Endothelial cell (in vitro differentiated cells): Measurements from ENCODE around the gene PEX11A. TPM values are rescaled to one million over a fixed set of nuclear protein-coding genes. Genes with fewer than 3 reads are reported as not detected.
A peak's percentile ranks its signal among the peaks of the same experiment; 100 is the strongest.

Source experiments
- DNase-seq: peaks from one replicate; pipeline ENCODE4 v3.0.0; 2021; ENCODE audit warnings: low spot score
- H3K27ac Mint-ChIP-seq: one replicate; pipeline ENCODE4 v1.8.0; 2021; ENCODE audit warnings: mixed read lengths, inconsistent platforms; ENCODE audit not compliant: unreplicated experiment
- H3K27me3 Mint-ChIP-seq: one replicate; pipeline ENCODE4 v1.8.0; 2021; ENCODE audit warnings: mild to moderate bottlenecking, moderate library complexity, mixed read lengths, inconsistent platforms; ENCODE audit not compliant: unreplicated experiment
- H3K36me3 Mint-ChIP-seq: one replicate; pipeline ENCODE4 v1.8.0; 2021; ENCODE audit warnings: mild to moderate bottlenecking, low read depth, mixed read lengths, inconsistent platforms; ENCODE audit not compliant: unreplicated experiment
- H3K4me1 Mint-ChIP-seq: one replicate; pipeline ENCODE4 v1.8.0; 2021; ENCODE audit warnings: mild to moderate bottlenecking, mixed read lengths, inconsistent platforms; ENCODE audit not compliant: unreplicated experiment
- H3K4me3 Mint-ChIP-seq: one replicate; pipeline ENCODE4 v1.8.0; 2021; ENCODE audit warnings: mild to moderate bottlenecking, mixed read lengths, inconsistent platforms; ENCODE audit not compliant: unreplicated experiment
- H3K9me3 Mint-ChIP-seq: one replicate; pipeline ENCODE4 v1.8.0; 2021; ENCODE audit warnings: mixed read lengths, inconsistent platforms; ENCODE audit not compliant: unreplicated experiment
- total RNA-seq: library from RNA; stranded (reverse); fragmentation: NEBNext Ultra II Directional; extraction: Animal tissue kit (Norgen Biotek cat#: 25700); gene quantifications from one replicate; pipeline ENCODE4 v1.2.1, GENCODE V29; 2021; ENCODE audit not compliant: unreplicated experiment
- TF ChIP-seq, protein P1 (sequence below): fragments of 200-600 bp; sonication (generic); IDR thresholded peaks from one replicate; pipeline ENCODE4 v1.5.0; 2021; ENCODE audit warnings: antibody characterized with exemption; ENCODE audit not compliant: unreplicated experiment

Gene PEX11A
- total RNA-seq, 1 donor from 2014 or later: 4.5 TPM

GRCh38 chr15:89673165-89673512 lies 17.4 kb downstream of the PEX11A start:
- peak; percentile 81 for DNase-seq
- Mint-ChIP-seq H3K27ac (no peak overlapping the region), H3K4me1 (no peaks in the 10 kb centered on the region), H3K27me3 (peaks cover 3% of the 10 kb centered on the region), H3K9me3 (no peaks in the 10 kb centered on the region), H3K4me3 (no peak overlapping the region), H3K36me3 (peaks cover 9% of the 10 kb centered on the region)
- TF ChIP-seq, protein P1, sequence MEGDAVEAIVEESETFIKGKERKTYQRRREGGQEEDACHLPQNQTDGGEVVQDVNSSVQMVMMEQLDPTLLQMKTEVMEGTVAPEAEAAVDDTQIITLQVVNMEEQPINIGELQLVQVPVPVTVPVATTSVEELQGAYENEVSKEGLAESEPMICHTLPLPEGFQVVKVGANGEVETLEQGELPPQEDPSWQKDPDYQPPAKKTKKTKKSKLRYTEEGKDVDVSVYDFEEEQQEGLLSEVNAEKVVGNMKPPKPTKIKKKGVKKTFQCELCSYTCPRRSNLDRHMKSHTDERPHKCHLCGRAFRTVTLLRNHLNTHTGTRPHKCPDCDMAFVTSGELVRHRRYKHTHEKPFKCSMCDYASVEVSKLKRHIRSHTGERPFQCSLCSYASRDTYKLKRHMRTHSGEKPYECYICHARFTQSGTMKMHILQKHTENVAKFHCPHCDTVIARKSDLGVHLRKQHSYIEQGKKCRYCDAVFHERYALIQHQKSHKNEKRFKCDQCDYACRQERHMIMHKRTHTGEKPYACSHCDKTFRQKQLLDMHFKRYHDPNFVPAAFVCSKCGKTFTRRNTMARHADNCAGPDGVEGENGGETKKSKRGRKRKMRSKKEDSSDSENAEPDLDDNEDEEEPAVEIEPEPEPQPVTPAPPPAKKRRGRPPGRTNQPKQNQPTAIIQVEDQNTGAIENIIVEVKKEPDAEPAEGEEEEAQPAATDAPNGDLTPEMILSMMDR: peak; percentile 79

- Mint-ChIP-seq H3K36me3 (peaks cover 9% of the 10 kb centered on the region), H3K27ac (no peak overlapping the region), H3K4me3 (no peak overlapping the region), H3K27me3 (peaks cover 3% of the 10 kb centered on the region), H3K4me1 (no peaks in the 10 kb centered on the region), H3K9me3 (no peaks in the 10 kb centered on the region)
- DNase-seq: no peak
- TF ChIP-seq, protein P1: no peak
Measured at GRCh38 chr15:89672221-89673164, 18.1 kb downstream of the PEX11A start.

DNA sequence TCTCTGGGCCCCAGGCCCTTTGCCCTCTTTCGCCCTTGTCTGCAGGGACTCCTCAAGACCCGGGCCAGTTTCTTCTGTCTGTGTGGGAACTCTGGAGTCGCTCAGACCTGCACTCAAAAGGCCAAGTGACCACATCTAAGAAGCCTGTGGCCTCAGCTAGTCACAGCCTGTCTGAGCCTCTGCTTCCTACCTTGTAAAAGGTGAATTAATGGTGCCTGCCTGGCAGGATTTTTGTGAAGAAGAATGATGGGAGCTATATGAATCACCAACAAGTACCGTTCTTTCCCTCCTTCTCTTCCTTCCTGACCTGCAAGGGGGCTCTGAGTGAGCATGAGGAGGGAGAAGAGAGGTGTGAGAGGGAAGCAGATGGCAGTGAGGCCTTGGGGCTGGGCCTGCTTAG lies 18.9 kb downstream of the PEX11A start:
- no peaks in the 10 kb centered on the region for H3K4me1 Mint-ChIP-seq
- H3K9me3 Mint-ChIP-seq: no peaks in the 10 kb centered on the region
- peaks cover 1% of the 10 kb centered on the region for H3K27me3 Mint-ChIP-seq
- no peak overlapping the region for H3K4me3 Mint-ChIP-seq
- H3K27ac Mint-ChIP-seq: no peak overlapping the region
- TF ChIP-seq, protein P1: no peak
- H3K36me3 Mint-ChIP-seq: peaks cover 9% of the 10 kb centered on the region
- DNase-seq: no peak

DNA sequence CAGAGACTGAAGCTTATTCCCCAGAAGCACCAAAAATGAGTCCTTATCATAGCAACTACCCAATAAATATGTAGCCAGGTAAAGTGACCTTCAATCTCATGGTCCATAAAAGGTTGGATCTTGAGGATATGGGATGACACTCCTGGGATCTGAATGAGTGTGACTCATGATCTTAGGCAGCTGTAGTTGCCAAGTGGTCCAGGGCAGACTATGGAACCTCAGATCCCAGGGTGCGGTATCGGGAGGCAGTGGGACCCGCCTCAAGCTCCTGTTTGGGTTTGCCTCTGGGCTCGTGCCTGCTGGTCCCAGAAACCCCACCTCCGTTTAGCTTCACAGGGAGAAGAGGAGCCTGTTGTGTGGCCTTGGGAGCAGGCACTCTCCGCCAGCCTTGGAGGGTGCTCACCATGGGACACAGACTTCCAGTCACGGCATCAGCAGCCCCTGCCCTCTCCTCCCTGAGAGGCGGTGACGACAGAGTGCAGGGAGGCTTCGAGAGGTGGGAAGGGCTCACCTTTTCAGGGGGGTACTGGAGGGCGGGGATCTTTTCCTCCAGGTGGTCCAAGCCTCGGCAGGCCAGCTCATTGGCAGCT lies 19.5 kb downstream of the PEX11A start:
- Mint-ChIP-seq H3K27me3 (peaks cover 1% of the 10 kb centered on the region), H3K9me3 (no peaks in the 10 kb centered on the region)
- no peak for DNase-seq

More for the DNA sequence above, 19.5 kb downstream of the PEX11A start:
- no peak overlapping the region for H3K4me3 Mint-ChIP-seq
- no peaks in the 10 kb centered on the region for H3K4me1 Mint-ChIP-seq
- no peak overlapping the region for H3K27ac Mint-ChIP-seq
- TF ChIP-seq, protein P1: no peak
- peaks cover 9% of the 10 kb centered on the region for H3K36me3 Mint-ChIP-seq
